Astrocyte of the hippocampus (primary cell): ENCODE results near the gene OSBPL8.

ENCODE experiments used
- DNase-seq: peaks from one replicate; pipeline ENCODE4 v3.0.0; 2011; ENCODE audit warnings: low read depth, low spot score

The OSBPL8 gene

GRCh38 chr12:76555231-76555767 lies 4.3 kb downstream of the OSBPL8 start:
- no peak for DNase-seq

- no peak for DNase-seq
Observed at GRCh38 chr12:76554405-76555230, 5.0 kb downstream of the OSBPL8 start.

- peak; percentile 47 for DNase-seq
Observed at GRCh38 chr12:76552343-76552938, 7.1 kb downstream of the OSBPL8 start.

- no peak for DNase-seq
Observed at GRCh38 chr12:76551482-76551888, 8.1 kb downstream of the OSBPL8 start.

- DNase-seq, result peak; percentile 21
Observed at GRCh38 chr12:76549131-76549530, 10.4 kb downstream of the OSBPL8 start.

GRCh38 chr12:76548222-76548837 lies 11.2 kb downstream of the OSBPL8 start:
- peak; percentile 15 for DNase-seq

- peak; percentile 46 for DNase-seq
Observed at GRCh38 chr12:76547526-76547925, 12.0 kb downstream of the OSBPL8 start.

GRCh38 chr12:76546889-76547288 lies 12.7 kb downstream of the OSBPL8 start:
- peak; percentile 36 for DNase-seq

GRCh38 chr12:76545486-76545885 lies 14.1 kb downstream of the OSBPL8 start:
- DNase-seq, result no peak

- no peak for DNase-seq
Observed at GRCh38 chr12:76544601-76545261, 14.8 kb downstream of the OSBPL8 start.

GRCh38 chr12:76543813-76544347 lies 15.7 kb downstream of the OSBPL8 start:
- no peak for DNase-seq

GRCh38 chr12:76542908-76543307 lies 16.7 kb downstream of the OSBPL8 start:
- no peak for DNase-seq

GRCh38 chr12:76539727-76540126 lies 19.8 kb downstream of the OSBPL8 start:
- no peak for DNase-seq

GRCh38 chr12:76537923-76538322 lies 21.6 kb downstream of the OSBPL8 start:
- DNase-seq, result no peak

GRCh38 chr12:76536546-76536945 lies 23.0 kb downstream of the OSBPL8 start:
- no peak for DNase-seq

GRCh38 chr12:76535170-76535569 lies 24.4 kb downstream of the OSBPL8 start:
- DNase-seq, result no peak

GRCh38 chr12:76533331-76533730 lies 26.2 kb downstream of the OSBPL8 start:
- DNase-seq, result no peak

GRCh38 chr12:76532520-76532919 lies 27.1 kb downstream of the OSBPL8 start:
- DNase-seq, result no peak

- no peak for DNase-seq
Observed at GRCh38 chr12:76531056-76531455, 28.5 kb downstream of the OSBPL8 start.

GRCh38 chr12:76530516-76530915 lies 29.1 kb downstream of the OSBPL8 start:
- DNase-seq, result no peak

GRCh38 chr12:76529226-76529918 lies 30.2 kb downstream of the OSBPL8 start:
- no peak for DNase-seq
